ENCODE data around the gene GPR137C.

GPR137C gene

GRCh38 chr14:52661314-52661713, 108.7 kb downstream of the GPR137C start:
- DNase-seq: no peak

GRCh38 chr14:52663850-52664249, 111.2 kb downstream of the GPR137C start:
- no peak for DNase-seq

GRCh38 chr14:52678591-52678990, 126.0 kb downstream of the GPR137C start:
- DNase-seq: no peak

GRCh38 chr14:52683985-52684520, 131.4 kb downstream of the GPR137C start:
- no peak for DNase-seq

- no peak for DNase-seq
These were observed 133.5 kb downstream of the GPR137C start for GRCh38 chr14:52686176-52686575.
